Mesendoderm (in vitro differentiated cells): Measurements from ENCODE around the gene PRM1.

Experiments used
- DNase-seq: peaks from one replicate; pipeline ENCODE4 v3.0.0; 2013
- H2AK5ac ChIP-seq: 2 replicates; pipeline ENCODE4 v1.6.1; 2013; ENCODE audit warnings: low read length, inconsistent platforms
- H2BK120ac ChIP-seq: 2 replicates; pipeline ENCODE4 v1.6.1; 2013; ENCODE audit warnings: low read depth, mild to moderate bottlenecking, low read length, moderate library complexity, mixed read lengths
- H2BK15ac ChIP-seq: replicated peaks from 2 replicates; pipeline ENCODE4 v1.6.1; 2013; ENCODE audit warnings: low read depth, mild to moderate bottlenecking, moderate library complexity
- H2BK5ac ChIP-seq: 2 replicates; pipeline ENCODE4 v1.6.1; 2013; ENCODE audit warnings: low read length, inconsistent platforms
- H3K18ac ChIP-seq: 2 replicates; pipeline ENCODE4 v1.6.1; 2013; ENCODE audit warnings: mild to moderate bottlenecking, low read length, mixed read lengths
- H3K23ac ChIP-seq: one replicate; pipeline ENCODE4 v1.6.1; 2013; ENCODE audit warnings: low read length
- H3K27ac ChIP-seq: 2 replicates; pipeline ENCODE4 v1.5.1; 2013; ENCODE audit warnings: low read depth, mild to moderate bottlenecking, inconsistent platforms, low read length, moderate library complexity
- H3K27me3 ChIP-seq: 2 replicates; pipeline ENCODE4 v1.6.1; 2013; ENCODE audit warnings: low read length, control low read depth, mild to moderate bottlenecking, inconsistent platforms; ENCODE audit not compliant: insufficient read depth, poor library complexity
- H3K36me3 ChIP-seq: 2 replicates; pipeline ENCODE4 v1.6.1; 2013; ENCODE audit warnings: low read length, inconsistent platforms; ENCODE audit not compliant: control insufficient read depth, insufficient read depth
- H3K4ac ChIP-seq: one replicate; pipeline ENCODE4 v1.6.1; 2013; ENCODE audit warnings: low read depth, mild to moderate bottlenecking, low read length, moderate library complexity
- H3K4me1 ChIP-seq: 2 replicates; pipeline ENCODE4 v1.6.1; 2013; ENCODE audit warnings: low read depth, low read length, inconsistent platforms; ENCODE audit not compliant: control insufficient read depth
- H3K4me2 ChIP-seq: 2 replicates; pipeline ENCODE4 v1.6.1; 2013; ENCODE audit warnings: low read length
- H3K4me3 ChIP-seq: 2 replicates; pipeline ENCODE4 v1.5.1; 2013; ENCODE audit warnings: mild to moderate bottlenecking, low read length
- H3K56ac ChIP-seq: one replicate; pipeline ENCODE4 v1.6.1; 2013; ENCODE audit warnings: low read length
- H3K79me1 ChIP-seq: 2 replicates; pipeline ENCODE4 v1.6.1; 2013; ENCODE audit warnings: low read length, inconsistent platforms
- H3K79me2 ChIP-seq: 2 replicates; pipeline ENCODE4 v1.6.1; 2013; ENCODE audit warnings: mild to moderate bottlenecking, low read length; ENCODE audit not compliant: control insufficient read depth, insufficient read depth
- H3K9ac ChIP-seq: 2 replicates; pipeline ENCODE4 v1.6.1; 2013; ENCODE audit warnings: low read length, inconsistent platforms
- H4K5ac ChIP-seq: one replicate; pipeline ENCODE4 v1.6.1; 2013; ENCODE audit warnings: low read length
- H4K8ac ChIP-seq: one replicate; pipeline ENCODE4 v1.6.1; 2013; ENCODE audit warnings: low read depth, mild to moderate bottlenecking, control low read depth, low read length, moderate library complexity
- WGBS: extraction: QIAGEN DNeasy Blood & Tissue Kit; methylation state at CpG from one replicate; pipeline ENCODE4 v1.1.7; 2013; ENCODE audit warnings: low lambda C conversion rate, missing lambda C conversion rate; ENCODE audit not compliant: insufficient coverage; ENCODE audit errors: extremely low coverage; 5-methylcytosine and 5-hydroxymethylcytosine counted together

PRM1 gene

DNA sequence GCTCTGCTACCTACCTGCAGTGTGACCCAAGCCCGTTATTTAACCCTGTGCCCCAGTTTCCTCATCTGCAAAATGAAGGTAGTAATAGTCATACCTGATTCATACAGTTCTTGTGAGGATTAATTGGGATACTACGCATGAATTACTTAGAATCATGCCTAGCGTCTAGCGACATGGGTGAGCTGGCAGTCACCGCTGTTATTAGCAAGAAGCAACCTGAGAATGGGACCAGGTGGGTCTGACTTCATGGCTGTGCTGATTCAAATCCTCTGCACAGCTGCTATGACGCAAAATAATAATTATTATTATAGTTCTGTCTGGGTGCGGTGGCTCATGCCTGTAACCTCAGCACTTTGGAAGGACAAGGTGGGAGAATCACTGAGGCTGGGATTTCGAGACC lies 33.0 kb downstream of the PRM1 start:
- no peak overlapping the region for H2BK15ac ChIP-seq
- H4K8ac ChIP-seq, result no peak overlapping the region
- no peak overlapping the region for H2BK120ac ChIP-seq
- no peak overlapping the region for H2AK5ac ChIP-seq
- H3K79me1 ChIP-seq, result peaks cover 4% of the 10 kb centered on the region
- no peak overlapping the region for H3K4ac ChIP-seq
- no peak overlapping the region for H3K56ac ChIP-seq
- H3K4me2 ChIP-seq, result no peak overlapping the region
- peaks cover 2% of the 10 kb centered on the region for H3K36me3 ChIP-seq
- no CpG with 5 or more reads among the region's 8 CpGs for WGBS
- no peak overlapping the region for H3K18ac ChIP-seq
- no peak overlapping the region for H3K4me3 ChIP-seq
- H3K27ac ChIP-seq, result no peak overlapping the region
- H3K27me3 ChIP-seq, result no peaks in the 10 kb centered on the region
- peaks cover 3% of the 10 kb centered on the region for H3K79me2 ChIP-seq
- no peak for DNase-seq
- H4K5ac ChIP-seq, result no peak overlapping the region
- H3K4me1 ChIP-seq, result no peaks in the 10 kb centered on the region
- no peak overlapping the region for H3K9ac ChIP-seq
- no peak overlapping the region for H3K23ac ChIP-seq
- H2BK5ac ChIP-seq, result no peak overlapping the region

DNA sequence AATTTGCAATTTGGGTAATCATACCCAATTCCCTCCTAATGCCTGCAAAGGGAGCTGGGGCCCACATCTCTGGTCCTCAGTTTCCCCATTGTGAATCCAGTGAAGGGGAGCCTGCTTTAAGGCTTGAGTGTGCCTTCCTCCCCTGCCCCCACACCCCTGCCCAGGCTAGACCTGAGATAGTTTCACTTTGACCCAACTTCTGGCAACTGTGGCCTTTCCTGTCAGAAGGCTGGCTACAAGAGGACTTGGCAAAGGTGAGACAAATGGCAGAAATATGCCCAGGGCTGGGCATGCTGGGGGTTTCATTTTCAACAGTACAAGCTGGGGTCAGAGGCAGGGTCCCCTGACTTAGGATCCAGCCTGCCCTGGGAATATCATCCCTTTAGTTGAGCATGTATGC lies 35.1 kb downstream of the PRM1 start:
- Histone ChIP-seq H3K18ac (no peak overlapping the region), H4K5ac (no peak overlapping the region), H3K36me3 (no peaks in the 10 kb centered on the region), H3K4me1 (no peaks in the 10 kb centered on the region), H2BK15ac (no peak overlapping the region), H4K8ac (no peak overlapping the region), H2BK5ac (no peak overlapping the region), H3K4me3 (no peak overlapping the region), H3K79me2 (no peaks in the 10 kb centered on the region), H3K9ac (no peak overlapping the region), H3K56ac (no peak overlapping the region), H3K4me2 (no peak overlapping the region), H3K79me1 (no peaks in the 10 kb centered on the region), H3K27me3 (no peaks in the 10 kb centered on the region), H3K4ac (no peak overlapping the region), H2BK120ac (no peak overlapping the region), H3K23ac (no peak overlapping the region), H2AK5ac (no peak overlapping the region), H3K27ac (no peak overlapping the region)
- DNase-seq, result no peak

DNA sequence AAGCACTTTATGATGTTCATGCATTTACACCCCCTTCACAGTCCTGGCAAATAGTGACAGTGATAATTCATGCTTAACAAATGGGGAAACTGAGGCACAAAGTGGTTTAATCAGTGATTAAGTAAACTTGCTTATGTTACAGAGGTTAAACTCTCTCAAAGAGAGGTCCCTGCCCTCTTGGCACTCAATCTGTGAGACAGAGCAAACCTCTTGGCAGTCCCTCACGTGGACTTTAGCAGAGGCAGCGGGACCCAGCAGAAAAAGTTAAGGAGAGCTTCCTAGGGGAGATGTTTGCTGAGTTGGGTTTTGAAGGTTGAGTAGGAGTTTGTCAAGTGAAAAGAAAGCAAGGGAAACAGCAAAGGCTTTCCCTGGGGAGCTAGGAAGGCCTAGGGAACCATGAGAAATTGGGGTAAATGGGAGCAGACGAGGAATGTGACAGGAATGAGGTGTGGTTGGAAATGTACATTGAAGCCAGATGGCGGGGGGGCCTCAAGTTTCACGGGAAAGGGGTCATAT lies 35.9 kb downstream of the PRM1 start:
- Histone ChIP-seq H3K27me3 (no peaks in the 10 kb centered on the region), H4K5ac (no peak overlapping the region), H3K4ac (no peak overlapping the region), H3K36me3 (no peaks in the 10 kb centered on the region), H2BK120ac (no peak overlapping the region), H3K9ac (no peak overlapping the region), H3K79me2 (no peaks in the 10 kb centered on the region), H3K4me3 (no peak overlapping the region), H2AK5ac (no peak overlapping the region), H3K79me1 (no peaks in the 10 kb centered on the region), H3K4me1 (no peaks in the 10 kb centered on the region), H3K4me2 (no peak overlapping the region), H3K23ac (no peak overlapping the region), H2BK5ac (no peak overlapping the region), H3K56ac (no peak overlapping the region), H4K8ac (no peak overlapping the region), H3K27ac (no peak overlapping the region), H2BK15ac (no peak overlapping the region), H3K18ac (no peak overlapping the region)
- DNase-seq, result no peak
- no CpG with 5 or more reads among the region's 5 CpGs for WGBS

DNA sequence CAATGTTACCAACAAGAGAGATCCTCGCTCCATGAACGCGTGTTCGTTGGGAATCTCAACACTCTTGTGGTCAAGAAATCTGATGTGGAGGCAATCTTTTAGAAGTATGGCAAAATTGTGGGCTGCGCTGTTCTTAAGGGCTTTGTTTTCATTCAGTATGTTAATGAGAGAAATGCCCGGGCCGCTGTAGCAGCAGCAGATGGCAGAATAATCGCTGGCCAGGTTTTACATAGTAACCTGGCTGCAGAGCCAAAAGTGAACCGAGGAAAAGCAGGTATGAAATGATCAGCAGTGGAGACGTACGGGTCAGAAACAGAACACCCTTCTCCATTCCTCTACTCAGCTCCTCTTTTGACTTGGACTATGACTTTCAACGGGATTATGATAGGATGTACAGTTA lies 38.5 kb downstream of the PRM1 start:
- Histone ChIP-seq H2BK15ac (no peak overlapping the region), H3K4me1 (no peaks in the 10 kb centered on the region), H3K18ac (no peak overlapping the region), H2BK5ac (no peak overlapping the region), H3K56ac (no peak overlapping the region), H4K5ac (no peak overlapping the region), H2BK120ac (no peak overlapping the region), H4K8ac (no peak overlapping the region), H3K23ac (no peak overlapping the region), H3K9ac (no peak overlapping the region), H3K79me2 (no peaks in the 10 kb centered on the region), H3K79me1 (no peaks in the 10 kb centered on the region), H3K36me3 (no peaks in the 10 kb centered on the region), H3K4me2 (no peak overlapping the region), H3K4me3 (no peak overlapping the region), H2AK5ac (no peak overlapping the region), H3K27ac (no peak overlapping the region), H3K4ac (no peak overlapping the region), H3K27me3 (no peaks in the 10 kb centered on the region)
- no peak for DNase-seq
- WGBS, result no CpG with 5 or more reads among the region's 12 CpGs

DNA sequence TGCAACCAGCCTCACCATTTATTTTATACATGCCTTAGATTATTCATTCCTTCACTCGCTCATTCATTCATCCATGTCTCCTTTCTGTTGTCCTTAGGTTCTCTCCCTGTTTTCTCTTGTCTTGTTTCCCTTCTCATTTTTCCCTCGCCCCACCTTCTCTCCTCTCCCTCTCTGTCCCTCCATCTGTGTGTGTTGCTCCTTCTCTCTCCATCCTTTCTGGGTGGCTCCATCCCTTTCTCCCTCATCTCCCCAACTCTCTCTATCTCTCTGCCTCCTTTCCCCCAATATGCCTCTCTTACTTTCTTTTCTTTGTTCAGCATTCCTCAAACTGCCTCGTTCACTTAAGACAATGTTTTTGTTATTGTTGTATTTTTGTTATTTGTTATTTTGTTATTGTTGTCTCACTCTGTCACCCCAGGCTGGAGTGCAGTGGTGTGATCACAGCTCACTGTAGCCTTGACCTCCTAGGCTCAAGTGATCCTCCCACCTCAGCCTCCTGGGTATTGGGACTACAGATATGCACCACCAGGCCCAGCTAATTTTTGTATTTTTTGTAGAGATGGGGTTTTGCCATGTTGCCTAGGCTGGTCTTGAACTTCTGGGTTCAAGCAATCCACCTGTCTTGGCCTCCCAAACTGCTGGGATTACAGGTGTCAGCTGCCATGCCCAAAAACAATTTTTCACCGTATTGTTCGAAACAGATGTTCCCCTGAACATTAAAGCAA lies 39.5 kb downstream of the PRM1 start:
- H4K5ac ChIP-seq, result no peak overlapping the region
- WGBS, result no CpG with 5 or more reads among the region's 5 CpGs
- no peaks in the 10 kb centered on the region for H3K79me2 ChIP-seq
- H2BK120ac ChIP-seq, result no peak overlapping the region
- H2BK15ac ChIP-seq, result no peak overlapping the region
- H4K8ac ChIP-seq, result no peak overlapping the region
- H3K4me2 ChIP-seq, result no peak overlapping the region
- no peak overlapping the region for H3K9ac ChIP-seq
- H3K18ac ChIP-seq, result no peak overlapping the region
- H3K36me3 ChIP-seq, result no peaks in the 10 kb centered on the region
- no peak overlapping the region for H3K27ac ChIP-seq
- no peak overlapping the region for H3K4me3 ChIP-seq
- H3K56ac ChIP-seq, result no peak overlapping the region
- H2AK5ac ChIP-seq, result no peak overlapping the region
- DNase-seq, result no peak
- H3K23ac ChIP-seq, result no peak overlapping the region
- H3K4ac ChIP-seq, result no peak overlapping the region
- H3K27me3 ChIP-seq, result no peaks in the 10 kb centered on the region
- no peak overlapping the region for H2BK5ac ChIP-seq
- no peaks in the 10 kb centered on the region for H3K79me1 ChIP-seq
- no peaks in the 10 kb centered on the region for H3K4me1 ChIP-seq
